ENCODE data around the gene CCDC102B.

CCDC102B gene

GRCh38 chr18:69022426-69022825, 224.5 kb downstream of the CCDC102B start:
- H3K27ac ChIP-seq (ENCODE audit: low read depth, low read length), result no peak overlapping the region
- H3K27me3 ChIP-seq (ENCODE audit: control insufficient read depth in 5 of 5, insufficient read depth in 4 of 5, low read length in 5 of 5), result no peaks in the 10 kb centered on the region
- no peaks in the 10 kb centered on the region for H3K9me3 ChIP-seq (ENCODE audit: control insufficient read depth in 5 of 5, low read length in 5 of 5)
- H3K4me1 ChIP-seq (ENCODE audit: control insufficient read depth in 5 of 5, insufficient read depth in 5 of 5, low read length in 5 of 5), result no peaks in the 10 kb centered on the region
- H3K36me3 ChIP-seq (ENCODE audit: control insufficient read depth in 5 of 5, insufficient read depth in 5 of 5, low read length in 5 of 5), result no peaks in the 10 kb centered on the region
- H3K4me3 ChIP-seq (ENCODE audit: low read depth in 1 of 5, low read length in 5 of 5), result no peak overlapping the region
- no peak overlapping the region for H3K9ac ChIP-seq (ENCODE audit: low read length in 5 of 5)

- Histone ChIP-seq H3K27me3 (ENCODE audit: control insufficient read depth in 5 of 5, insufficient read depth in 4 of 5, low read length in 5 of 5) (no peaks in the 10 kb centered on the region), H3K36me3 (ENCODE audit: control insufficient read depth in 5 of 5, insufficient read depth in 5 of 5, low read length in 5 of 5) (no peaks in the 10 kb centered on the region), H3K4me1 (ENCODE audit: control insufficient read depth in 5 of 5, insufficient read depth in 5 of 5, low read length in 5 of 5) (no peaks in the 10 kb centered on the region)
Measured at GRCh38 chr18:69031571-69031970, 233.7 kb downstream of the CCDC102B start.

GRCh38 chr18:69032009-69032408, 234.1 kb downstream of the CCDC102B start:
- H3K4me3 ChIP-seq (ENCODE audit: low read depth in 1 of 5, low read length in 5 of 5), result no peak overlapping the region
- no peaks in the 10 kb centered on the region for H3K36me3 ChIP-seq (ENCODE audit: control insufficient read depth in 5 of 5, insufficient read depth in 5 of 5, low read length in 5 of 5)
- H3K4me1 ChIP-seq (ENCODE audit: control insufficient read depth in 5 of 5, insufficient read depth in 5 of 5, low read length in 5 of 5), result no peaks in the 10 kb centered on the region
- no peaks in the 10 kb centered on the region for H3K27me3 ChIP-seq (ENCODE audit: control insufficient read depth in 5 of 5, insufficient read depth in 4 of 5, low read length in 5 of 5)
- no peak overlapping the region for H3K9ac ChIP-seq (ENCODE audit: low read length in 5 of 5)
- H3K9me3 ChIP-seq (ENCODE audit: control insufficient read depth in 5 of 5, low read length in 5 of 5), result no peaks in the 10 kb centered on the region
- no peak overlapping the region for H3K27ac ChIP-seq (ENCODE audit: low read depth, low read length)

More at GRCh38 chr18:69031571-69031970, 233.7 kb downstream of the CCDC102B start:
- no peak overlapping the region for H3K4me3 ChIP-seq (ENCODE audit: low read depth in 1 of 5, low read length in 5 of 5)
- H3K9ac ChIP-seq (ENCODE audit: low read length in 5 of 5), result no peak overlapping the region
- no peak overlapping the region for H3K27ac ChIP-seq (ENCODE audit: low read depth, low read length)
- H3K9me3 ChIP-seq (ENCODE audit: control insufficient read depth in 5 of 5, low read length in 5 of 5), result no peaks in the 10 kb centered on the region

- Histone ChIP-seq H3K9ac (ENCODE audit: low read length in 5 of 5) (no peak overlapping the region), H3K4me3 (ENCODE audit: low read depth in 1 of 5, low read length in 5 of 5) (no peak overlapping the region), H3K36me3 (ENCODE audit: control insufficient read depth in 5 of 5, insufficient read depth in 5 of 5, low read length in 5 of 5) (no peaks in the 10 kb centered on the region), H3K4me1 (ENCODE audit: control insufficient read depth in 5 of 5, insufficient read depth in 5 of 5, low read length in 5 of 5) (no peaks in the 10 kb centered on the region), H3K9me3 (ENCODE audit: control insufficient read depth in 5 of 5, low read length in 5 of 5) (no peaks in the 10 kb centered on the region), H3K27me3 (ENCODE audit: control insufficient read depth in 5 of 5, insufficient read depth in 4 of 5, low read length in 5 of 5) (no peaks in the 10 kb centered on the region), H3K27ac (ENCODE audit: low read depth, low read length) (no peak overlapping the region)
Measured at GRCh38 chr18:69035756-69036155, 237.9 kb downstream of the CCDC102B start.

- Histone ChIP-seq H3K27ac (ENCODE audit: low read depth, low read length) (no peak overlapping the region), H3K4me3 (ENCODE audit: low read depth in 1 of 5, low read length in 5 of 5) (no peak overlapping the region), H3K9ac (ENCODE audit: low read length in 5 of 5) (no peak overlapping the region), H3K9me3 (ENCODE audit: control insufficient read depth in 5 of 5, low read length in 5 of 5) (no peaks in the 10 kb centered on the region), H3K27me3 (ENCODE audit: control insufficient read depth in 5 of 5, insufficient read depth in 4 of 5, low read length in 5 of 5) (no peaks in the 10 kb centered on the region), H3K4me1 (ENCODE audit: control insufficient read depth in 5 of 5, insufficient read depth in 5 of 5, low read length in 5 of 5) (peaks cover 0 to 2% (median 0%) of the 10 kb centered on the region in 5 donors), H3K36me3 (ENCODE audit: control insufficient read depth in 5 of 5, insufficient read depth in 5 of 5, low read length in 5 of 5) (no peaks in the 10 kb centered on the region)
Measured at GRCh38 chr18:69044215-69044614, 246.3 kb downstream of the CCDC102B start.

- H3K4me1 ChIP-seq (ENCODE audit: control insufficient read depth in 5 of 5, insufficient read depth in 5 of 5, low read length in 5 of 5), result no peaks in the 10 kb centered on the region
- H3K27me3 ChIP-seq (ENCODE audit: control insufficient read depth in 5 of 5, insufficient read depth in 4 of 5, low read length in 5 of 5), result no peaks in the 10 kb centered on the region
- no peaks in the 10 kb centered on the region for H3K36me3 ChIP-seq (ENCODE audit: control insufficient read depth in 5 of 5, insufficient read depth in 5 of 5, low read length in 5 of 5)
- H3K9ac ChIP-seq (ENCODE audit: low read length in 5 of 5), result no peak overlapping the region
- no peak overlapping the region for H3K4me3 ChIP-seq (ENCODE audit: low read depth in 1 of 5, low read length in 5 of 5)
- H3K9me3 ChIP-seq (ENCODE audit: control insufficient read depth in 5 of 5, low read length in 5 of 5), result no peaks in the 10 kb centered on the region
- no peak overlapping the region for H3K27ac ChIP-seq (ENCODE audit: low read depth, low read length)
Measured at GRCh38 chr18:69064063-69064462, 266.2 kb downstream of the CCDC102B start.

GRCh38 chr18:69067048-69067447, 269.2 kb downstream of the CCDC102B start:
- Histone ChIP-seq H3K27ac (ENCODE audit: low read depth, low read length) (no peak overlapping the region), H3K9me3 (ENCODE audit: control insufficient read depth in 5 of 5, low read length in 5 of 5) (no peaks in the 10 kb centered on the region), H3K27me3 (ENCODE audit: control insufficient read depth in 5 of 5, insufficient read depth in 4 of 5, low read length in 5 of 5) (no peaks in the 10 kb centered on the region), H3K4me1 (ENCODE audit: control insufficient read depth in 5 of 5, insufficient read depth in 5 of 5, low read length in 5 of 5) (no peaks in the 10 kb centered on the region), H3K4me3 (ENCODE audit: low read depth in 1 of 5, low read length in 5 of 5) (no peak overlapping the region), H3K9ac (ENCODE audit: low read length in 5 of 5) (no peak overlapping the region), H3K36me3 (ENCODE audit: control insufficient read depth in 5 of 5, insufficient read depth in 5 of 5, low read length in 5 of 5) (no peaks in the 10 kb centered on the region)

GRCh38 chr18:69071680-69072079, 273.8 kb downstream of the CCDC102B start:
- H3K9me3 ChIP-seq (ENCODE audit: control insufficient read depth in 5 of 5, low read length in 5 of 5), result no peaks in the 10 kb centered on the region
- H3K27me3 ChIP-seq (ENCODE audit: control insufficient read depth in 5 of 5, insufficient read depth in 4 of 5, low read length in 5 of 5), result no peaks in the 10 kb centered on the region
- H3K9ac ChIP-seq (ENCODE audit: low read length in 5 of 5), result no peak overlapping the region
- no peak overlapping the region for H3K27ac ChIP-seq (ENCODE audit: low read depth, low read length)
- no peaks in the 10 kb centered on the region for H3K4me1 ChIP-seq (ENCODE audit: control insufficient read depth in 5 of 5, insufficient read depth in 5 of 5, low read length in 5 of 5)
- no peaks in the 10 kb centered on the region for H3K36me3 ChIP-seq (ENCODE audit: control insufficient read depth in 5 of 5, insufficient read depth in 5 of 5, low read length in 5 of 5)
- no peak overlapping the region for H3K4me3 ChIP-seq (ENCODE audit: low read depth in 1 of 5, low read length in 5 of 5)

GRCh38 chr18:69081846-69082245, 284.0 kb downstream of the CCDC102B start:
- Histone ChIP-seq H3K27ac (ENCODE audit: low read depth, low read length) (no peak overlapping the region), H3K36me3 (ENCODE audit: control insufficient read depth in 5 of 5, insufficient read depth in 5 of 5, low read length in 5 of 5) (no peaks in the 10 kb centered on the region), H3K9me3 (ENCODE audit: control insufficient read depth in 5 of 5, low read length in 5 of 5) (peaks cover 0 to 3% (median 0%) of the 10 kb centered on the region in 5 donors), H3K9ac (ENCODE audit: low read length in 5 of 5) (no peak overlapping the region), H3K27me3 (ENCODE audit: control insufficient read depth in 5 of 5, insufficient read depth in 4 of 5, low read length in 5 of 5) (no peaks in the 10 kb centered on the region), H3K4me1 (ENCODE audit: control insufficient read depth in 5 of 5, insufficient read depth in 5 of 5, low read length in 5 of 5) (no peaks in the 10 kb centered on the region), H3K4me3 (ENCODE audit: low read depth in 1 of 5, low read length in 5 of 5) (no peak overlapping the region)

GRCh38 chr18:69082499-69082898, 284.6 kb downstream of the CCDC102B start:
- Histone ChIP-seq H3K27ac (ENCODE audit: low read depth, low read length) (no peak overlapping the region), H3K27me3 (ENCODE audit: control insufficient read depth in 5 of 5, insufficient read depth in 4 of 5, low read length in 5 of 5) (no peaks in the 10 kb centered on the region), H3K9ac (ENCODE audit: low read length in 5 of 5) (no peak overlapping the region), H3K36me3 (ENCODE audit: control insufficient read depth in 5 of 5, insufficient read depth in 5 of 5, low read length in 5 of 5) (no peaks in the 10 kb centered on the region), H3K9me3 (ENCODE audit: control insufficient read depth in 5 of 5, low read length in 5 of 5) (peaks cover 0 to 3% (median 0%) of the 10 kb centered on the region in 5 donors), H3K4me1 (ENCODE audit: control insufficient read depth in 5 of 5, insufficient read depth in 5 of 5, low read length in 5 of 5) (no peaks in the 10 kb centered on the region), H3K4me3 (ENCODE audit: low read depth in 1 of 5, low read length in 5 of 5) (no peak overlapping the region)

- Histone ChIP-seq H3K27ac (ENCODE audit: low read depth, low read length) (no peak overlapping the region), H3K9me3 (ENCODE audit: control insufficient read depth in 5 of 5, low read length in 5 of 5) (no peaks in the 10 kb centered on the region), H3K27me3 (ENCODE audit: control insufficient read depth in 5 of 5, insufficient read depth in 4 of 5, low read length in 5 of 5) (no peaks in the 10 kb centered on the region), H3K36me3 (ENCODE audit: control insufficient read depth in 5 of 5, insufficient read depth in 5 of 5, low read length in 5 of 5) (no peaks in the 10 kb centered on the region), H3K4me3 (ENCODE audit: low read depth in 1 of 5, low read length in 5 of 5) (no peak overlapping the region), H3K4me1 (ENCODE audit: control insufficient read depth in 5 of 5, insufficient read depth in 5 of 5, low read length in 5 of 5) (no peaks in the 10 kb centered on the region), H3K9ac (ENCODE audit: low read length in 5 of 5) (no peak overlapping the region)
Measured at GRCh38 chr18:69085951-69086350, 288.1 kb downstream of the CCDC102B start.
